Measurements from ENCODE around the gene IL4. TPM values are rescaled to one million over a fixed set of nuclear protein-coding genes. Genes with fewer than 3 reads are reported as not detected.

Gene IL4
- total RNA-seq, 1 experiment from 2014 or later: not detected

DNA sequence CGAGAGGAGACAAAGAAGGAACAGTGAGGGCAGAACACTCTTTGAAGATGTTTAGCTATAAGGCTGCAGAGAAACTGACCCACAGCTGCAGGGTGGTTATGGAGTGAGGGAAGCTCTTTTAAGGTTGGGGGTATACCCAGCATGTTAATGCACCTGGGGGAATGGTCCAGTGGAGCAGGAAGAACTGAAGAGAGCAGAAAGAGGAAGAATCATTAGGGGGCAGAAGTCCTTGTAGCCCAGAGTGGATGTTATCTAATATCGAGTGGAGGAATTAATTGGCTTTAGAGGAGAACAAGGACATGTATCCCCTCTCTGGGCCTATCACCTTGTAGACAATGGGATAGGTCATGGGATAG is 7.7 kb downstream of the IL4 start:
- Mint-ChIP-seq H3K9me3 (ENCODE audit: low read depth, unreplicated experiment) (no peaks in the 10 kb centered on the region), H3K4me3 (ENCODE audit: low read depth, unreplicated experiment) (no peak overlapping the region), H3K36me3 (ENCODE audit: insufficient read depth, unreplicated experiment) (no peaks in the 10 kb centered on the region), H3K27me3 (ENCODE audit: unreplicated experiment) (no peaks in the 10 kb centered on the region), H3K4me1 (ENCODE audit: low read depth, unreplicated experiment) (peaks cover 15% of the 10 kb centered on the region), H3K27ac (ENCODE audit: unreplicated experiment) (no peak overlapping the region)
- no peak for DNase-seq
- TF ChIP-seq, protein P1, sequence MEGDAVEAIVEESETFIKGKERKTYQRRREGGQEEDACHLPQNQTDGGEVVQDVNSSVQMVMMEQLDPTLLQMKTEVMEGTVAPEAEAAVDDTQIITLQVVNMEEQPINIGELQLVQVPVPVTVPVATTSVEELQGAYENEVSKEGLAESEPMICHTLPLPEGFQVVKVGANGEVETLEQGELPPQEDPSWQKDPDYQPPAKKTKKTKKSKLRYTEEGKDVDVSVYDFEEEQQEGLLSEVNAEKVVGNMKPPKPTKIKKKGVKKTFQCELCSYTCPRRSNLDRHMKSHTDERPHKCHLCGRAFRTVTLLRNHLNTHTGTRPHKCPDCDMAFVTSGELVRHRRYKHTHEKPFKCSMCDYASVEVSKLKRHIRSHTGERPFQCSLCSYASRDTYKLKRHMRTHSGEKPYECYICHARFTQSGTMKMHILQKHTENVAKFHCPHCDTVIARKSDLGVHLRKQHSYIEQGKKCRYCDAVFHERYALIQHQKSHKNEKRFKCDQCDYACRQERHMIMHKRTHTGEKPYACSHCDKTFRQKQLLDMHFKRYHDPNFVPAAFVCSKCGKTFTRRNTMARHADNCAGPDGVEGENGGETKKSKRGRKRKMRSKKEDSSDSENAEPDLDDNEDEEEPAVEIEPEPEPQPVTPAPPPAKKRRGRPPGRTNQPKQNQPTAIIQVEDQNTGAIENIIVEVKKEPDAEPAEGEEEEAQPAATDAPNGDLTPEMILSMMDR (IDR thresholded peaks at IDR 0.05; ENCODE audit: unreplicated experiment): no peak
- CTCF ChIA-PET: no interaction called here
- no TSS peak for BruUV-seq (replicated peaks)
- intact Hi-C loops (cut with micrococcal nuclease; ENCODE audit: unreplicated experiment): no loop called here

DNA sequence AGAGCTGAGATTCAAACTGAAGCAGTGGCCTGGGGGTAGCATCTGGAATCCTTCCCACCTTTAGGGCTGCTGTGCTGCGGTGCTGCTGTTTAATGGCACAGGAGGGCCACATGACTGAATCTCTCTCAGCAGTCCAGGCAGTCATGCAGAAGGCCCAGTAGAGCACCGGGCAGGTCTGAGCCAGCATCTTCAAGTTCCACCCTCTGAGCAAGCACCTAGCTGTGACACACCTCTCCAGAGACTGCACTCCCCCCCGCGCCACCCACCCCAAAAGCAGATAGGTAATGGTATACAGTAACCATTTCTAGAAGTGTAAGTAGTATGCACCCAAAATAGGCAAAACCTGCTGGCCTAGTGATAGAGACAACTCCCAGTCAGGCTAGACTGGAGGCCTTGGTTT is 8.2 kb downstream of the IL4 start:
- no peak overlapping the region for H3K4me3 Mint-ChIP-seq (ENCODE audit: low read depth, unreplicated experiment)
- TF ChIP-seq, protein P1 (IDR thresholded peaks at IDR 0.05; ENCODE audit: unreplicated experiment): no peak
- no peaks in the 10 kb centered on the region for H3K9me3 Mint-ChIP-seq (ENCODE audit: low read depth, unreplicated experiment)
- DNase-seq: no peak
- CTCF ChIA-PET: no interaction called here
- BruUV-seq (replicated peaks): no TSS peak
- H3K27me3 Mint-ChIP-seq (ENCODE audit: unreplicated experiment): no peaks in the 10 kb centered on the region
- intact Hi-C loops (cut with micrococcal nuclease; ENCODE audit: unreplicated experiment): no loop called here
- no peak overlapping the region for H3K27ac Mint-ChIP-seq (ENCODE audit: unreplicated experiment)
- peaks cover 9% of the 10 kb centered on the region for H3K4me1 Mint-ChIP-seq (ENCODE audit: low read depth, unreplicated experiment)
- no peaks in the 10 kb centered on the region for H3K36me3 Mint-ChIP-seq (ENCODE audit: insufficient read depth, unreplicated experiment)

DNA sequence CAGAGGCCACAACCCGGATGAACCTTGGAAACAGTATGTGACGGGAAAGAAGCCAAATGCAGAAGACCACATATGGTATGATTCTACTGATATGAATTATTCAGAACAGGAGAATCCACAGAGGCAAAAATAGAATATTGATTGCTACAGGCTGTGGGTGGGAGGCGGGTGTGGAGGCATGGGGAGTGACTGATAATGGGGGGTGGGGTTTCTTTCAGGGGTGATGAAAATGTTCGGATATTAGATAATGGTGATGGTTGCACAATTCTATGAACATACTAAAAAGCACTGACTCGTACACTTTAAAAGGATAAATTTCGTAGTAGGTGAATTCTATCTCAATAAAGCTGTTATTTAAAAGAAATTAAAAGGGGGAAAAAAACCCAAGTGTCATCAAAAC is 10.7 kb downstream of the IL4 start:
- no TSS peak for BruUV-seq (replicated peaks)
- TF ChIP-seq, protein P1 (IDR thresholded peaks at IDR 0.05; ENCODE audit: unreplicated experiment): no peak
- DNase-seq: no peak
- intact Hi-C loops (cut with micrococcal nuclease; ENCODE audit: unreplicated experiment): no loop called here
- H3K9me3 Mint-ChIP-seq (ENCODE audit: low read depth, unreplicated experiment): no peaks in the 10 kb centered on the region
- no peaks in the 10 kb centered on the region for H3K4me1 Mint-ChIP-seq (ENCODE audit: low read depth, unreplicated experiment)
- H3K27me3 Mint-ChIP-seq (ENCODE audit: unreplicated experiment): no peaks in the 10 kb centered on the region
- H3K27ac Mint-ChIP-seq (ENCODE audit: unreplicated experiment): no peak overlapping the region
- H3K4me3 Mint-ChIP-seq (ENCODE audit: low read depth, unreplicated experiment): no peak overlapping the region
- CTCF ChIA-PET: no interaction called here
- no peaks in the 10 kb centered on the region for H3K36me3 Mint-ChIP-seq (ENCODE audit: insufficient read depth, unreplicated experiment)

DNA sequence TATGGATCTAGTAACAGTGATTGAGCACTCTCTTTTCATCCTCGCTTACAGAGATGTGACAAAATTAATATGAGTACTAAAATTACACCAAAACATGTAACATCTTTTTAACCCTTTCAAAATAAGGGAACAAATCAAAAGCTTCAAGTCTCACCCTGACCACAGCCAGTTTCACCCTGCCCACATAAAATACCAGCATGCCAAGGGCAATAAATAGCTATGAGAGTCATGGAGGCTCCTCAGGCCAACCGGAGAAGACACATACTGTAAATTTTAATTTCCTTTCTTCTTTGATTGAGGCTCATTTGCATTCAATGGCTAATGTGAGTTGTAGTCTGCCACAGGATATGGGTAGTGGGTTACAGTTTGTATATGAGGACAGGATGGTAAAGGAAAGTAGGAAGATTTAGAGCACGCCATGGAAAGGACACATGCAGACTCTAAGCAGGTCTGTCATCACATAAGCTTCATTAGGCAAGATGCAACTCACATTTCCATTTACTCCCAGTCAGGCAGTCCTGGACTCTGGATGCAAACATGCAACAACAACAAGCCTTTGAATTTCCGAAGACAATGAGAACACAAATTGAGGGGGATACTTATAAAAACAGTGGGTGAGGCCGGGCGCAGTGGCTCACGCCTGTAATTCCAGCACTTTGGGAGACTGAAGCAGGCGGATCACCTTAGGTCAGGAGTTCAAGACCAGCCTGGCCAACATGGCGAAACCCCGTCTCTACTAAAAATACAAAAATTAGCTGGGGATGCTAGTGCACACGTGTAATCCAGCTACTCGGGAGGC is 11.3 kb downstream of the IL4 start:
- no peaks in the 10 kb centered on the region for H3K27me3 Mint-ChIP-seq (ENCODE audit: unreplicated experiment)
- CTCF ChIA-PET: no interaction called here
- BruUV-seq (replicated peaks): no TSS peak
- no peaks in the 10 kb centered on the region for H3K4me1 Mint-ChIP-seq (ENCODE audit: low read depth, unreplicated experiment)
- no peaks in the 10 kb centered on the region for H3K9me3 Mint-ChIP-seq (ENCODE audit: low read depth, unreplicated experiment)
- H3K4me3 Mint-ChIP-seq (ENCODE audit: low read depth, unreplicated experiment): no peak overlapping the region
- DNase-seq: no peak
- no peak overlapping the region for H3K27ac Mint-ChIP-seq (ENCODE audit: unreplicated experiment)
- TF ChIP-seq, protein P1 (IDR thresholded peaks at IDR 0.05; ENCODE audit: unreplicated experiment): no peak
- intact Hi-C loops (cut with micrococcal nuclease; ENCODE audit: unreplicated experiment): no loop called here
- no peaks in the 10 kb centered on the region for H3K36me3 Mint-ChIP-seq (ENCODE audit: insufficient read depth, unreplicated experiment)

Measured in Calu3 (cell line).